GM10248 (cell line): ENCODE data around the gene RICTOR.
"Not testable (repeated sequence)": the region's sequence is repeated elsewhere in the genome, so short reads cannot be mapped to it uniquely, and the experiment has no call there.

ENCODE experiments used
- CTCF ChIA-PET: fragments of 300-600 bp; sonication (Branson Sonifier 250); formaldehyde crosslinking; extraction: SDS; loops from one replicate; lab custom pipeline; 2021; ENCODE audit warnings: antibody characterized with exemption; lab: Yijun Ruan, JAX
- POLR2A ChIA-PET: fragments of 350-650 bp; sonication (Branson Sonifier 250); formaldehyde crosslinking; extraction: SDS; loops from one replicate; lab custom pipeline; 2020; ENCODE audit warnings: antibody characterized with exemption; lab: Yijun Ruan, JAX
- DNase-seq: peaks from one replicate; pipeline ENCODE4 v3.0.0; 2012; ENCODE audit errors: extremely low spot score
- TF ChIP-seq, protein P1 (sequence below): IDR thresholded peaks from 2 replicates; pipeline ENCODE4 v1.5.1; 2012; ENCODE audit warnings: mild to moderate bottlenecking, low read depth; ENCODE audit errors: extremely low read depth, missing control alignments, control extremely low read depth

The RICTOR gene

DNA sequence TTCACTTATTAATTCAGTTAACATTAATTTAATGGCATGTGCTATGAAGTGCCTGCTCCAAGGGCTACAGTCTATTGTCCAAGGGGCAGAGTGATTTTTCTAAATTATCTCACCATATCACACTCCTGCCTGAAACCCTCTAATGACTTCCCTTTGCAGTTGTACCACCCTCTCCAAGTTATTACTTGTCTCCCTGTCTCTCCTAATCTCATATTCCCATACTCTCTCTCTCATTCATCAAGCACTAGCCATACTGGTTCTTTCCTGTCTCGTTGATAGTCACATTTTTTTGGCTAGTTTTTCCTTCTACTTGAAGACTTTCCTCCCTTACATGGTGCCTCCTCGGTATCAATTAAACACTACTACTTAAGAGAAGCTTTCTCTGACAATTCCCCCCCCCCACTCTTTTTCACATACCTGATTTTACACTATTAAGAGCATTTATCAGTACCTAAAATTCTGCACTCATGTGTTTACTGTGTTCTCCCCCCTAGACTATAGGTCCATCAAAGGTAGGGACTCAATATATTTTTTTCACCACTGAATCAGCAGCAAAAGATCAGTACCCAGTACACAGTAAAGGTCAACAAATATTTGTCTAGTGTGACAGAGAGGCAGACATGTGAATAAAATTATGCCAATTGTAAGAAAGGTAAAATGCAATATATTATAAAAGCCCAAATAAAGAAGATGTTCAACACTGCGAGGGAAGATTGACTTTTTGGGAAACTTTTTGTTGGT lies 19.0 kb downstream of the RICTOR start:
- TF ChIP-seq, protein P1, sequence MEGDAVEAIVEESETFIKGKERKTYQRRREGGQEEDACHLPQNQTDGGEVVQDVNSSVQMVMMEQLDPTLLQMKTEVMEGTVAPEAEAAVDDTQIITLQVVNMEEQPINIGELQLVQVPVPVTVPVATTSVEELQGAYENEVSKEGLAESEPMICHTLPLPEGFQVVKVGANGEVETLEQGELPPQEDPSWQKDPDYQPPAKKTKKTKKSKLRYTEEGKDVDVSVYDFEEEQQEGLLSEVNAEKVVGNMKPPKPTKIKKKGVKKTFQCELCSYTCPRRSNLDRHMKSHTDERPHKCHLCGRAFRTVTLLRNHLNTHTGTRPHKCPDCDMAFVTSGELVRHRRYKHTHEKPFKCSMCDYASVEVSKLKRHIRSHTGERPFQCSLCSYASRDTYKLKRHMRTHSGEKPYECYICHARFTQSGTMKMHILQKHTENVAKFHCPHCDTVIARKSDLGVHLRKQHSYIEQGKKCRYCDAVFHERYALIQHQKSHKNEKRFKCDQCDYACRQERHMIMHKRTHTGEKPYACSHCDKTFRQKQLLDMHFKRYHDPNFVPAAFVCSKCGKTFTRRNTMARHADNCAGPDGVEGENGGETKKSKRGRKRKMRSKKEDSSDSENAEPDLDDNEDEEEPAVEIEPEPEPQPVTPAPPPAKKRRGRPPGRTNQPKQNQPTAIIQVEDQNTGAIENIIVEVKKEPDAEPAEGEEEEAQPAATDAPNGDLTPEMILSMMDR, result no peak
- ChIA-PET CTCF (interaction anchor here (0.8 kb wide), 1 partner anchor 25 kb away, joined by 3 read pairs; no protein-coding TSS in a partner anchor), POLR2A (no interaction called here)
- DNase-seq, result no peak

DNA sequence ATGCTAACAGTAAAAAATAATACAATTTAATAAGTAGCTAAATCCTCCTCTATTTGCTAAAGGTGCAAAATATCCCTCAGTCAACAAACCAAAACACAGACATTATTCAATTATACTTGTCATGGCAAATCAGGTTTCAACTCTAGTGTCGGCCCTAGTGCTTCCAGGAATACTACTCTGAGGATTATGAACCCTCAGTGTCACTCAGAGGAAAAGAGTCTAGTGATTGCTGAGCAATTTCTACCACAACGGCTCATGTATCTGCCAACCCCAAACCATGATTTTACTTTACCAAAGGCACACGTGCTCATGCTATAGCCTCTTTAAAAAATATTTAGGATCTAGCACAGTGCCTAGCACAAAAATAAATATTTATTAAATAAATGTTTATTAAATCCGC lies 21.0 kb downstream of the RICTOR start:
- ChIA-PET POLR2A (no interaction called here), CTCF (no interaction called here)
- DNase-seq, result no peak
- TF ChIP-seq, protein P1, result no peak

DNA sequence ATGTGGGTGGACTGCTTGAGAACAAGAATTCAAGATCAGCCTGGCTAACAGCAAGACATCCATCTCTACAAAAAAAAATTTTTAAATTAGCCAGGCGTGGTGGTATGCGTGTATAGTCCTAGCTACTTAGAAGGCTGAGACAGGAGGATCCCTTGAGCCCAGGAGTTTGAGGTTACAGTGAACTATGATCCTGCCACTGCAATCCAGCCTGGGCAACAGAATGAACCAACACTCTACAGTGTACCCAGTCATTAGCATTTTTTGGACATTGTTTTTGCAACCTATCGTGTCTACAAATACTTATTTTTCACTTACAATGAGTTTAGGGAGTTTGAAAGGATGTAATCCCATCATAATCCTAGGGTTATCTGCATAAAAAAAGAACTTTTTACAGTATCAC lies 22.1 kb downstream of the RICTOR start:
- DNase-seq, result no peak
- TF ChIP-seq, protein P1, result no peak
- CTCF ChIA-PET, result no interaction called here
- POLR2A ChIA-PET, result no interaction called here

DNA sequence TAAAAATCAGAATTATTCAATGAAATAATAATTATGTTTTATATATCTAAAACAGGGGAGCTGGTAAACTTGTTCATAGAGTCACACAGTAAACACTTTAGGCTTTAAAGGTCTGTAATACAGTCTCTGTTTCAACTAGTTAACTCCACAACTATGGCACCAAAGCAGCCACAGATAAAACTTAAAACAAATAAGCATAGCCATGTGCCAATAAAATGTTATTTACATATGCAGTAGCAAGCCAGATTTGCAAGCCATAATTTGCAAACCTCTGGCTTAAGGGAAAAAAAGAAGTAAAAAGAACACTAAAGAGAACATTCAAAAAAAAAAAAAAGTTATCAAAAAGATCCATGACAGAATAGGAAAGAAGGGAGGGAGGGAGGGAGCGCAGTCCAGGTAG lies 24.9 kb downstream of the RICTOR start:
- CTCF ChIA-PET, result no interaction called here
- TF ChIP-seq, protein P1, result no peak

DNA sequence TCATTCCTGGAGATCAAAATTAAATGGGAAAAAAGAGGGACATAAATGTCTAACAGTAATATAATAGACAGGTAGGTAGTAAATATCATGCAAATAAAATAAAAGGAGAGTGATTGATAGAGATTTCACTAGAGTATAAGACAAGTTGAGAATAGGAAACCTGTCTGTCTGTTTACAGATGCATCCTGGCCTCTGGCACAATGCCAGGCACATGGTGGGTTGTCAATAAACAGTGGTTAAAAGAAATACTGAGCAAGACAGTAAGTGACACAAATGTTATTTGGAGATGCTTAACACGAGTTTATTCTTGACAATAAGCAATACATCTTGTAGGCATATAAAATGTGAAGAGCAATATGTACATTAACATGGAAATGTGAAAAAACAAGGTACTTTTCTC lies 33.3 kb downstream of the RICTOR start:
- POLR2A ChIA-PET, result no interaction called here
- CTCF ChIA-PET, result interaction anchor here (1.2 kb wide), 1 partner anchor 10 kb away, joined by 4 read pairs; no protein-coding TSS in a partner anchor
- no peak for DNase-seq
- TF ChIP-seq, protein P1, result no peak

More for the DNA sequence above, 24.9 kb downstream of the RICTOR start:
- DNase-seq, result no peak
- POLR2A ChIA-PET, result no interaction called here

DNA sequence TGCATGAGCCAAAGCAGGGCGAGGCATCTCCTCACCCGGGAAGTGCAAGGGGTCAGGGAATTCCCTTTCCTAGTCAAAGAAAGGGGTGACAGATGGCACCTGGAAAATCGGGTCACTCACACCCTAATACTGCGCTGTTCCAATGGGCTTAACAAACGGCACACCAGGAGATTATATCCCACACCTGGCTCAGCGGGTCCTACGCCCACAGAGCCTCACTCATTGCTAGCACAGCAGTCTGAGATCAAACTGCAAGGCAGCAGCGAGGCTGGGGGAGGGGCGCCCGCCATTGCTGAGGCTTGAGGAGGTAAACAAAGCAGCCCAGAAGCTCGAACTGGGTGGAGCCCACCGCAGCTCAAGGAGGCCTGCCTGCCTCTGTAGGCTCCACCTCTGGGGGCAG lies 39.7 kb downstream of the RICTOR start:
- CTCF ChIA-PET, DNase-seq, POLR2A ChIA-PET: not testable (repeated sequence)

DNA sequence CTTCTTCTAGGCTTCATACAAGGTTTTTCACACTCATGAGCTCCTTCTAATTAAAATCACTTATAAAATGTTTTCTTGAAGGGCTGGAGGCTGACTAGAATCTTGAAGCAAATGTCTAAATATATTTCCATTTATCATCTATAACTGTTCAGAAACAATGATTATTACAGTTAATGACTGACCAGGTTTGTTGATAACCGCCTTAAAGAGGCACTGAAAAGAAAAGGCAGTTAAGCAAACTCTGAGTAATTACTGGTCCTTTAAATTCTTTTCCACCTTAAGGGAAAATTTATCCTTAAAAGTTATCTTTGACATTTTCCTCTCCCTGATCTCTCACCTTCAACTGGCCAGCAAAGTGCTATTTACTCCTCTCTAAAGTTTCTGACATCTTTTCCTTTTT lies 43.2 kb downstream of the RICTOR start:
- no peak for DNase-seq
- TF ChIP-seq, protein P1, result no peak
- ChIA-PET POLR2A (no interaction called here), CTCF (interaction anchor here (1.1 kb wide), 1 partner anchor 9 kb away, joined by 4 read pairs; no protein-coding TSS in a partner anchor)
